Measurements from ENCODE around the gene CDH22.

Gene CDH22

DNA sequence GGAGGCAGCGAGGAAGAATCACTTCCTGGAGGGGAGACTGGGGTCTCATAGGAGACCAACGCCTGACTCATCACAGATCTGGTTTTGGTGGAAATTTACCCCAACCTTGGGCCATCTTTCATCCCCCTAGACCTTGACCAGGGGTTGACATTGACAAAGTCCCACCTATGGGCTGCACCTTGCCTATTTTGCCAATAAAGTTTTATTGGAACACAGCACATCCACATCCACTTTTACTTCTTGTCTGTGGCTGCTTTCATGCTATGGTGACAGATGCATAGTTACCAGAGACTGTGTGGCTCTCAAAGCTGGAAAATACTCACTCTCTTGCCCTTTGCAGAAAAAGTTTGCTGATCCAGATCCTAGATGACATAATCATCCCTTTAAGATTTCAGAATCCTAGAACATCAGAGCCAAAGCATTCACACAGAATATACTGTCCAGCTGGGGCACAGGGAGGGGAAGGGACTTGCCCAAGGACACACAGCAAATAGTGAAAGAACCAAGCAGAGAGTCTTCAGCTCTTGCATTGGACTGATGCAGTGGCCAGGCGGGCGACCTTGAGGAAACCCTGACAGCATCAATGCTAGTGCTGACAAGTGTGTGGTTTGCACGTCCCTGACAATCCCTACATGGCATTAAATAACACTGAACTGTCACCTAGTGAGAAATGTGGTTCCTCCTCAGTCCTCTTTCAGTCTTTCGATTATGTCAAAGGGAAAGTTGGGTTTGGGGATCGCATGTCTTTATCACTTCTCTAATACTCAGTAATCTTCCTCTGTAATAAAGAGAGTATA is 149.0 kb downstream of the CDH22 start:
- DNase-seq = no peak

DNA sequence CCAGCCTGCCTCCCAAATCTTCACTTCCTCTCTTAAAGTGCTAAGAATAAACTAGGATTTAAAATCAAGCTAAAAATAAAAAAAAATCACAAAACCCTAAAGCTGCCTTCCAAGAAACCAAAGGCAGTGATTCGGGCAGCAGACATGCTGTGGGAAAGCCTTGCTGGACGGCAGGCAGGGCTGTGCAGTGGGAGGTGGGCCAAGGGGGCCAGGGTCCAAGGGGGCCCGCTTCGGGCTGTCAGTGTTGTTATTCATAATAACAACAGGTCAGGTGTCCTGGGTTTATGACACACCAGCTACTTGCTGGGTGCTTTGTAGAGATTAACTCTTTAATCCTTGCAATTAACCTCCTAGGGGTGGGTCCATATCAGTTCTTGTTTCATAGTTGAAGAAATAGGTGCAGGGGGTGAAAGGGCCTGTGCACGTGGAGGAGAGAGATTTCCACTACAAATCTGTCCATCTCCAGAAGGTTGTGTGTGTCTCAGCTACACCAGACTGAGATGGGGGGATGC is 149.8 kb downstream of the CDH22 start:
- no peak for DNase-seq

DNA sequence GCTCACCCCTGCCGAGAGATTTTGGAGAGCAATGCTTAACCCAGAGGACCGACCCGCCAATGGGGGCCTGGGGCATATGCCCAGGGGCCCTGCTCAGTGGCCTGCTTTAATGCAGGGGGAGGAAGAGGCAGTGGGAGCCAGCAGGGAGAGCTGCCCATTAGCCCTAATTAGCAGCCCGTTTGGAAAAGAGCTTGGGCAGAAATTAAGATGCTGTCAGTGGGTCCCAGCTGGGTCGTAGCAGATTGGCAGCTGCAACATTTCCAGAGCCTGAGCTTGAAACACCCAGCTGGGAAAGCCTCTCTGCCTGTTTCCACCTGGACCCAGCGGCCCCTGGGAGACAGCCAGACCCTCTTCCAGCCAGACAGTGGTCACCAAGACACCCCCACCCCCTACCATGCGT is 150.7 kb downstream of the CDH22 start:
- DNase-seq = no peak

DNA sequence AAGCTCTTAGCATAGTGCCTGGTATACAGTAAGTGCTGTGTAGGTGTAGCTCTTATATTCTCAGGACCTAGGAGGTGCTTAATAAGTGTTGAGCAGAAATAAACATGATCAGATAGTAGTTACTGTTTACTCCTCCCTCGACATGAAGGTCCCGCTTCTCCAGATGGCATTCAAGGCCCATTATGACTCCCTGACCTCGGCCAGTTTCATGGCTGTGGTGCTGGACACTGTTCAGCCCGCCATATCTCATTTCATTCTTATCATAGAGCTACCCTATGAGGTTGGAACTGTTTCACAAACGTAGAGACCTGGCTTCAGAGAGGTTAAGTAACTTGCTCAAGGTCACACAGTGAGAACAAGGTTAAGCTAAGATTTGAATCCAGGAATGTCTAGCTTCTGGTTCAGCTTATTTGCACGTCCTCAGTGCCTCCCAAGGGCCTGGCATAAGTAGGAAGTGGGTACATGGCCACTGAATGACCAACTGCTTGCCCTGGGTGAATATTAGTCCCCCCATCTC is 151.2 kb downstream of the CDH22 start:
- DNase-seq = no peak

DNA sequence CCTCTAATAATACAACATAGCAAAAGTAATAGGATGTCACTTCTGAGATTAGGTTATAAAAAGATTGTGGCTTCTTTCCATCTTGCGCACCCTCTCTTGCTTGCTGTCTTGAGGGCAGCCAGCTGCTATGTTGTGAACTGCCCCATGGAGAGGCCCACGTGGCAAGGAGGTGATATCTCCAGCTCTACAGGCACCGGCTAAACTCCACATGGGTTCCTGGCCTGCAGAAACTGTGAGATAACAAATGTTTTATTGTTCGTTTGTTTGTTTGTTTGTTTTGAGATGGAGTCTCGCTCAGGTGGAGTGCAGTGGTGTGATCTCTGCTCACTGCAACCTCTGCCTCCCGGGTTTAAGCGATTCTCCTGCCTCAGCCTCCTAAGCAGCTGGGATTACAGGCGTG is 152.2 kb downstream of the CDH22 start:
- DNase-seq = no peak

DNA sequence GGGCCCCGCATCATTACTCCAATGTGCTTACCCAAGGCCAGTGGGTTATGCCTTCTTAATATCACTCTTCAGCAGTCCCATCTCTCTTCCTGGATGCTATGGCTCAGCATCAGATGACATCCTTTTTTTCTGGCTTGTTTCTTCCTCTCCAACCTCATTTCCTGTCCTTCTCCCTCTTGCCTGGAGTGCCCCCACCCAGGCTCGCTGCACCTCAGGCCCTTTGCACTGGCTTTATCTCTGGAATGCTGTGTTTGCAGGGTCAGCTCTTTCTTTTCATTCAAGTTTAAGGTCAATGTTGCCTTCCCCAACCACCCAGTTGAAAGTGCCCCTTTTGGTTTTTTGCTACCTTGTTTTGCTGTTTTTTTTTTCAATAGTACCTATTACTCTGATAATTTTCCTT is 153.5 kb downstream of the CDH22 start:
- DNase-seq = no peak

DNA sequence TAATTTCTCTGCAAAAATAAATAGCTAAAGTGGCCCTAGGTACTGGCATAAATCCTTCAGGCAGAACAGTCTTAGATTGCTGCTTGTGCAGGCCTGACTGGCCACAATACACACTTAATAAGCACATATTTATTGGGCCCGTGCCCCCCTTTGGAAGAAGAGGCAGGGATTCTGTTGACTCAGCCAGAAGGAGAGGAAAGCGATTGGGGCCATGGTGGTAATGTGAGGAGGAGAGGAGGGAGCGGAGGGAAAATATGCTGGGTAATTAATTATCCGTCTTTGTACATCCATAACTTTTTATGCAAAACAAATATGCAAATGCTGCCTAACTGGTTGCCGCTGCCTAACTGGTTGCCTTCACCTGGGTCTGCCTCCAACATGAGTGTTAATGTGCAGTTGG is 154.0 kb downstream of the CDH22 start:
- DNase-seq = no peak

DNA sequence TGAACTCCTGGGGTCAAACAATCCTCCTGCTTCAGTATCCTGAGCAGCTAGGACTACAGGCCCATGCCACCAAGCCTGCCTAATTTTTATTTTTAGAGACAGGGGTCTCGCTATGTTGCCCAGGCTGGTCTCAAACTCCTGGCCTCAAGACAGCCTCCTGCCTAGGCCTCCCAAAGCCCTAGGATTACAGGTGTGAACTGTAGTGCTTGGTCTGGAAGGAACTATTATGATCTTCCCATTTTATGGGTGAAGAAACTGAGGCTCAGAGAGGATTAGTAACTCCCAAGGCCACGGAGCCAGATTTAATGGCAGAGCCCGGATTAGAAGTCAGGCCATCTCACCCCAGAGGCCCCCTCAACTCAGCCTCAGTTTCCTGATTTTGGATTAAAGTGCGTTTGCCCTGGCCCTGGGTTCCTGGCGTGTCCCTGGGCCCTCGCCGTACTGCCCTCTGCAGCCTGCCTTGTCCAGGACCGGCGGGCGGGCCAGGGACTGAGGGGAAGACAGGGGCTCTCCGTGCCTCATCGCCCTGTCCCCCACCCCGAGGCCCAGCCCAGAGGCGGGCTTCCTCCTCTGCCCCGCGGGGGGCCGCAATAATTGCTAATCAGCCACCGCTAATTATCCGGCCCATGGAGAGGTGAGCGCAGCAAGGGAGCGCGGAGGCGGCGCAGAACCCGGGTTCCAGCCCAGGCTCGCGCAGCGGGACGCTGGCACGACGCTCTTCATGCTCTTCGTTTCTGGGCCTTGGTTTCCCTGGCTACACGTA is 155.3 kb downstream of the CDH22 start:
- DNase-seq = no peak

DNA sequence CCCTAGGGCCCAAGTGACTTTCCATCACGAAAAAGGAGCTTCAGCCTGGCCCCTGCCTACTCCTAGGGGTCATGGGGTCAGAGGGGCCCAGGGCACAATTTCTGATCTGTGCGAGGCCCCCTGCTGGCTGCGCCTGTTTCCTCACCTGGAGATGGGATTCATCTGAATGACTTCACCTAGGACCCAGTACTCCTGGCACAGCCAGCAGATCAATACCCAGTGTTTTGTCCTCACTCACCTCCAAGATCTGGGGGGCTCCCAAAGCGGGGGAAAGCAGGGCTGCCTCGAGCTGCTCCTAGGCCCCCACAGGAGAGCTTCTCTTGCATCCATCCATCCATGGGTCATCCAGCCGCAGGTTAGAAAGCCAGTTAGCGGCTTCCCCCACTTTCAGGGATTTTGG is 156.4 kb downstream of the CDH22 start:
- DNase-seq = no peak

DNA sequence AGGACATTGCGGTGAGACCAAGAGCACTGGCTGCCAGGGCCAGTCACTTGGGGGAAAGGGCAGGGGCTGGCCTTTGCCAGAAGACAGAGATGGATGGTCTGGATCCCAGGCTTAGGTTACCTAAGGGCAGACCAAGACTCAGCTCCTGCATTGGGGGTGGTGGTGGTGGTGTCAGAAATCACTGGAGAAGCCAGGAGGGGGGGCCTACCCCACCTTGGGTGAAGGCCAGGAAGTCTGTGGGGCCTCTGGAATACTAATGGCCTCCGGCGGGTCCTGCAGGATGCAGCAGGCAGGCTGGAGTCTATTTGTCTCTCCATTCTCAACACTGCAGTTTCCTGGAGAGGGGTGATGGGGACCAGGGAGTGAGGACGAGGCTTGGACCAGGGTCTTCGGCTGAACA is 157.4 kb downstream of the CDH22 start:
- DNase-seq = no peak

DNA sequence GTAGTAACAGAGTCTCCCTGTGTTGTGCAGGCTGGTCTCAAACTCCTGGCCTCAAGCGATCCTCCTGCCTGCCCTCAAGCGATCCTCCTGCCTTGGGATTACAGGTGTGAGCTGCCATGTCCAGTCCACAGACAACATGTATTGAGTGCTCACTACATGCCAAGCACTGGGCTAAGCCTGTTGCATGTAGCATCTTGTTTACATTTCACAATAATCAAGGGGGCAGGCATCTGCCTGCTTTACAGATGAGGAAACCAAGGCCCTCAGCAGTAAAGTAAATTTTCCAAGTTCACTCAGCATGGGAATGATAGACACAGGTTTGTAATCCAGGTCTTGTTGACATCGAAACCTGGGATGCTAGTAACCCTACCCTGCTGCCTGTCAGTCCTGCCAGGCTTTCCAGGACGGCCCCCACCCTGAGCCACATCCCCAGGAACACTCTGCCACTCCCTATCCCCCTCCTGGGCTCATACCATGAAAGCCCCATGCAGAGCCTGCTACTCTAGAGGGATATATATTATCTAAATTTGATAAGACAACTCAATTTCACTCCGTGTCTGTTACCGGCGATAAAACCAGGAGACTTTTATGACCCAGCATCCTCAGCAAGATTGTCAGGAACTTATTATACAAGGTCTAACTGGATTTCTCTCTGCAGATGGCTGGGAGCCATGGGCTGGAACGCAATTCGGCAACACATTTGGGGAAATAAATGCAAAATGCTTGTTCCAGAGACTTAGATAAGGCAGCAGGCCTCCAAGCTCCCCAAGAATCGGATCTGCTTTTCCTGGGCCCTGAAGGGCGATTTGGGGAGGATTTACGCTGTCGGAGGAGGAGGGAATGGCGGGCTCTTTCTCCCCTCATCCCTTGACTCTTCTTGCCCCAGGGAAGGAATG is 159.7 kb downstream of the CDH22 start:
- DNase-seq = no peak

DNA sequence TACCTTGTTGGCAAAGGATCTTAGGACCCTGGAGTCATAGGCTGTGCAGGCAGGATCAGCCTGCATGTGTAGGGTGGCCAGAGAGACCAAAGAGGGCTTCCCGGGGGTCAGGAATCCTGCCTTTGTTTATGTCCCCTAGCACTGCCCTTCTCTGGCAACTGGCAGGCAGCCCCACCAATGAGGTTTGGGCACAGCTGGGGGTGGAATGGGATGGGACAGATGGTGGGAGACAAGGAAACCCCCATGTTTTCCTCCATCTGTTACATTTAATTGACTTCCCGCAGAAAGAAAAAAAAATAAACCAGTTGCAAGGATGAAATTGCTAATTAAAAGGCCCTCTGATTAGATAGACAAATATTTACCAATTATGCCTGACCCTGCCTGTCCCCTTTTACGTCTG is 162.6 kb downstream of the CDH22 start:
- no peak for DNase-seq

DNA sequence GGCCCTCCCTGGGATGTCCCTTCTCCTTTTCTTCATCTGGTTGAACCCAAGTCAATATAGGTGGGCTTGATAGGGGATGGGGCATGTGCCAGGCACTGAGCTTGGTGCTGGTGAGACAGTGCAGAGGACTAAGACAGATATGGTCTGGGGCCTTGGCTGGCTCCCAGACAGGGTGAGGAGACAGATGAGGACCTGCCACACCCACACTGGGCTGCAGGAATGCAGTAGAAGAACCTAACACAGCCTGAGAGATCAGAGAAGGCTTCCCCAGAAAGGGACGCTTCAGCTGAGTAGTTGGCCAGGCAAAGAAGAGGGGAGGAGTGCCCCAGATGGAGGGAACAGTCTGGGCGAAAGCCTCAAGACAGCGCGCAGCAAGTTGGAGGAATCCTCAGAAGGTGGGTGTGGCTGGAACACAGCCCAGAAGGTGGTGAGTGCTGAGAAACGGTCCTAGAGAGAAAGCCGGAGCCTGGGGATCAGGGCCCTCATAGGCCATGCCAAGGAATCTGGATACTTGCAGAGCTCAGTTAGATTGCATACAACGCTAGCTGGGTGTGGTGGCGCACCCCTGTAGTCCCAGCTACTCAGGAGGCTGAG is 163.8 kb downstream of the CDH22 start:
- no peak for DNase-seq

DNA sequence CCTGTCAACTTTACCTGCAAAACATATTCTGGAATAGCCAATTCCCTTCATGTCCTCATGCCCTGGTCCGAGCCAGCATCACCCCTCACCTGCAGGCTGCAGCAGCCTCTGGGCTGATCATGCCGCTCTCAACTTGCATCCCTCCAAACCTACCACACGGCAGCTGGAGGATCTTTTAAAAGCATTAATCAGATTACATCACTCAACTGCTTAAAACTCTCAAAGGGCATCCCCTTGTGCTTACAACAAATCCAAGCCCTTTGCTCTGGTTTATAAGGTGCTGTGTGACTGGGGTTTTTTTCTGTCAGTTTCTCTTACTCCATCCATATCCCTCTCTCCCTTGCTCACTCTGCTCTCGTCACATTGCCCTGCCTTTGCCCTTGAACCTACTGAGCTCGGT is 166.2 kb downstream of the CDH22 start:
- DNase-seq = no peak

DNA sequence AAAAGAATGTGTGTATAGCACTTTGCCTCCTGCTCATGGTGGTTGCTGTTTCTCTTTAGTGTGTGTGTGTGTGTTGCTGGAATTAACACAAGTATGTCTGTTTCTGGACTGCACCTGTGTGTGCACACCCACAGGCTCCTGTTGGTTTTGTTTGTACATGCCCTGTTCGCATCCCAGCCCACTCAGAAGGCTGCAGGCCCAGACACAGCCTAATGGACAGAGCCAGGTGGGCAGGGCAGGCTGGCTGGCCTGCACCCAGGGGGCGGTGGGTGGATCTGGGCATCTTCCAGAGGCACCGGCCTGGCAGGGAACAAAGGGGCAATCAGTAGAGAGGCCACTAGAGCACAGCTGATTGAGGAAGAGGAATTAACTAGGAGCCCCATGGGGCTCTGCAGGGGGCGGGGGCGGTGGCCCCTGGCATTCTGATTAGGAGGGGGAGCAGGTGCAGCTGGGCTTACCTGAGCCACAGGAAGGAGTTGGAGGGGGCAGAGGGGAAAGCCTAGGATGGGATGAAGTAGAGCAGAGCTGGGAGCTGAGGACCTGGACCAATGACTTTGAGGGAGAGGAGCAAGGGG is 168.3 kb downstream of the CDH22 start:
- DNase-seq = no peak

DNA sequence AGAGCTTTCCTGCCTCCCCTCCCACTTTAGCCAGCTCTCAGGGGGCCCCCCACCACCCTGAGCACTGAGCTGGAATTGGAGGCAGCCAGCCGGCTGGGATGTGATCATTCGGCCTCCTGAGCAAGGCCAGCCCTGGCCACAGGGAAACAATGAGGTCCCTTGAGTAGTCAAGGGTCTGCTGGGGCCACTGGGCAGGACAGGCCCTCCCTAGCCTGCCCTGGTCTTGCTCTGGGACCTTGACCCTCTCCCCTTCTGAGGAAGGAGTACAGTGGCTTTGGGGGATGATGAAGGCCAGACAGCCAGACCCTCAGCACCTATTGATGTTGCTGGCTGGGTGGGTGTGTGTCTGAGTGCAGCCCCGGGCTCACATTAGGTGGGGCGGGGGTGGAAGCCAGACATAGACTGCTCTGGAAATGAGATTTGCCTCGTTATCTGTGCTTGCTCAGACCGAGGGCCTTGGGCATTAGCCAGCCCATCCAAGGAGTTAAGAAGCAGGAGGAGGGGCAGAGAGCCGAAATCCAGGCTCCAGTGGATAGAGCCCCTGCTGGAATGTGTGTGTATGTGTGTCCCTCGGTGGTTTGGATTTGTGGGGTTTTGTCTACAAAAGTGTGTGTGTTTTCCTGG is 168.9 kb downstream of the CDH22 start:
- DNase-seq = no peak

DNA sequence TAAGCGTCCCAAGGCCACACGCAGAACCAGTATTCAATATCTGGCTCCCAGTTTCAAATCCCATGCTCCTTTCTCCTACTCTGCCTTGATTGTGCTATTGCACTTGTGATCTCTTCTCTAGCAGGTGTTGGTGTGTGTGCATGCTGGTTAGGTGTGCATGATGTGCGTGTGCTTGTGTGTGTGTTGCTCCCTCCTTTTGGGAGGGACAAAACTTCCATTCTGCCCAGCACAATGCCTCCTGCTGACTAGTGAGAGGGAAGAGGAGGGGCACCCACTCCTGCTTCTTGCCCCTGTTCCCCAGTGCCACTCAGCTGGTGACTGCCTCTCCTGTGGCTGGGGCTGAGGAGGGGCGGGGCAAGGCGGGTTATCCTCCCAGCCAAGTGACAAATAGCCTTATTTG is 170.5 kb downstream of the CDH22 start:
- no peak for DNase-seq

DNA sequence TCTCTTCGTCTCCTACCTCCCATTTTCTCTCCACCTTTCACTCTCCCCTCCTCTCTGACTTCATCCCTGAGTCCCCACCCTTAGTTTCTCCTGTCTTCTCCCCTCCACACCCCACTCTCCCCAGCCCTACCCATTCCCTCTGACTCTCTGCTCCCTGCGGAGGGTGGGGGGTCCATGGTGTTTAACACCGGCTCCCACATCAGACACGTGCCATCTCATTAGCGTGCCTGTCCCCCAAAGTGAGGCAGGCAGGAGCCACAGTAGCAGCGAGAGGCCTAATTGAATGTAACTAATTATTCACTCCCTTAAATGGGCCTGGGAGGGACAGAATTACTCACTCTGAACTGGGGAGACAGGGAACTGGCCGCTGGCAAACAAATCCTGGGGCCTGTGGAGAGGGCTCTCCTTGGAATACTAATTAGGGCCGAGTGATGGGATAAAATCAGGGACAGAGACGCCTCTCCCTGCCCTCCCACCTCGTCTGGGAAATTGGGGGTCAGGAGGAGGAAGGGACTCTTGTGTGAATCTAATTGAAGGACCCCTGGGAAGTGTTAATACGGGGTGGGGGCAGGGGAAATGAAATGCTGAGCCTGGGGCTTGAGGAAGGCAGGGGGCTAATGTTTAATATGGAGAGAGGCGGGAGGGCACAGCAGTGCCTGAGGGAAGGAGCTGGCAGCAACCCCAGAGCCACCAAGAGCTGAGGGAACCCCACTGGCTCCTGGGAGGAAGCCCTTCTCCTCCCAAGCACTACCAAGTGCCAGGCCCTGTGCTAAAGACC is 172.3 kb downstream of the CDH22 start:
- no peak for DNase-seq

DNA sequence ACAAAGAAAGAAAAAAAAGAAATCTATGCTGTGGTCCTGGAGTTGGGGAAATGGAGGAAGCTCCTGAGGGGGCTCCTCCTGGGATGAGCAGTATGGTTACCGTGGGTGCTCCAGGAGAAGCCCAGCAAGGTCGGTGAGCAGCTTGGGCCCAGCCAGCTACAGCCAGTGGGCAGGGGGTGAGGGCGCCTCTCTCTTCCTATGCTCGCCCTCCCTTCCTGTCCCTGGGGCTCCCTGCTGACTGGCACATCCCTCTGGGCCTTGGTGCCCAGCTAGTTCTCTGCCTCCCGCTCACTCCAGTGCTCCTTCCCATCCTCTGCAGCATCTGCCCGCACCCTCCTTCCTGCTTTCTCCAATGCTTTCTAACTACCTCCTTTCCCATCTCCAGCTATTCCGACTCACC is 173.6 kb downstream of the CDH22 start:
- no peak for DNase-seq

DNA sequence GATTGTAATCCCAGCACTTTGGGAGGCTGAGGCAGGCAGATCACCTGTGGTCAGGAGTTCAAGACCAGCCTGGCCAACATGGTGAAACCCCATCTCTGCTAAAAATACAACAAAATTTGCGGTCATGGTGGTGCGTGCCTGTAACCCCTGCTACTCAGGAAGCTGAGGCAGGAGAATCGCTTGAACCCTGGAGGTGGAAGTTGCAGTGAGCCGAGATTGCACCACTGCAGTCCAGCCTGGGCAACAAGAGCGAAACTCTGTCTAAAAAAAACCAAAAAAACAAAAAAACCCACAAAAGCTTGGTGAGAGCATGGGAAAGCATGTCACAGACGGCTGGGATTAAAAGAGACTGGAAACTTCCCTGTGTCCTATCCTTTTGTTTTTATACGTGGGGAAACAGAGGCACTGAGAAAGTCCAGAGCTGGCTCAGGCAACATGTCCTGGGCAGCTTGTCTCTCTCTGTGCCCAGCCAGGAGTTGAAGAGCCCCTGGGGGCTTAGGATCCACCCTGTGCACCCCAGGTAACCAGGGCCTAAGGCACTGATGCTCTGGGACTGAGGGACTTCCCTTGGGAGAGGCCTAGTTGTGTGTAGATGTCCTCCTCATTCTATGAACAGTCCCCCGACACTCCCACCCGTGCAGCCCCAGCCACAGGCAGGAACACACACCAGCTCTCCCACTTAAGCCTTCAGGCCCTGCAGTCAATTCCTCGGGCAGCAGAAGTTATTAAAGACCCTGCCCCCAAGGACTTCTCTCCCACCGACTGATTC is 174.2 kb downstream of the CDH22 start:
- no peak for DNase-seq
